PFSK-1 (cell line): Measurements from ENCODE around the gene TUFM.
A peak's percentile ranks its signal among the peaks of the same experiment; 100 is the strongest.

Source experiments
- FOXP2 ChIP-seq: optimal IDR thresholded peaks from 2 replicates; pipeline ENCODE3; 2011; ENCODE audit warnings: borderline replicate concordance, control low read depth, inconsistent platforms; ENCODE audit not compliant: insufficient read depth; ENCODE audit errors: extremely low read length, extremely low read depth
- POLR2AphosphoS5 ChIP-seq: IDR thresholded peaks from 2 replicates; pipeline ENCODE4 v1.6.1; 2012; ENCODE audit warnings: low read depth, mild to moderate bottlenecking, control low read depth, low read length, moderate library complexity
- REST ChIP-seq, 2 experiments: IDR thresholded peaks; 2 replicates each; pipeline versions ENCODE4 v1.6.1 to v1.8.0; 2011 to 2012; ENCODE audit warnings: low read depth in 2 of 2, low read length in 2 of 2, control low read depth in 1 of 2, inconsistent platforms in 1 of 2, mild to moderate bottlenecking in 1 of 2, moderate library complexity in 1 of 2; ENCODE audit not compliant: insufficient read depth in 1 of 2
- SIN3A ChIP-seq: IDR thresholded peaks from 2 replicates; pipeline ENCODE4 v1.6.1; 2012; ENCODE audit warnings: mild to moderate bottlenecking, low read length, moderate library complexity, borderline replicate concordance; ENCODE audit not compliant: insufficient read depth
- TAF1 ChIP-seq: IDR thresholded peaks from 2 replicates; pipeline ENCODE4 v1.6.1; 2012; ENCODE audit warnings: low read length, control low read depth, borderline replicate concordance; ENCODE audit not compliant: insufficient read depth

TUFM gene

GRCh38 chr16:28822520-28823290, 23.4 kb downstream of the TUFM start, which contains the start of gene ATXN2L:
Gene ATXN2L, plus strand, starts transcription at chr16:28822999. Its CDS starts 261 bp downstream, at chr16:28823260.
- TF ChIP-seq POLR2AphosphoS5 (peak; percentile 90), REST (IDR thresholded peaks at IDR 0.05; ENCODE audit: insufficient read depth in 1 of 2, low read depth in 2 of 2, low read length in 2 of 2) (peak; percentile 44 to 64; a peak in 2 of 4 replicates), FOXP2 (peak; percentile 99), SIN3A (0 out of 2 replicates have a peak, but pooled peaks have one; percentile 41), TAF1 (peak; percentile 97)

GRCh38 chr16:28821874-28822519, 24.2 kb downstream of the TUFM start:
- no peak for TF ChIP-seq TAF1

DNA sequence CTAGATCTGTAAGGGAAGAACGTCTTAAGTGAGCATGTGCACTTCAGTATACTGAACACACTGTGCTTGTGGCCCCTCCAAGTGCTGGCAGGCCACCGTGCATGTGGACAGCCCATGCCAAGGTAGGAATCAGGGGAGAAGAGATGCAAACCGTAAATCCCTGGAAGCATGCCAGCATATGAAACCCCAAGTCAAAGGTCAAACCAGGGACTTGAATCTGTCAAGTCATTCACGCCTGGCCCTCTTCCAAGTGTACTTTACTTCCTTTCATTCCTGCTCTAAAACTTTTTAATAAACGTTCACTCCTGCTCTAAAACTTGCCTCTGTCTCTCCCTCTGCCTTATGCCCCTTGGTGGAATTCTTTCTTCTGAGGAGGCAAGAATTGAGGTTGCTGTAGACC, 26.1 kb downstream of the TUFM start:
- no peak for TF ChIP-seq SIN3A
- TF ChIP-seq FOXP2: no peak
- TF ChIP-seq TAF1: no peak
- no peak for TF ChIP-seq REST (IDR thresholded peaks at IDR 0.05; ENCODE audit: insufficient read depth in 1 of 2, low read depth in 2 of 2, low read length in 2 of 2)
- TF ChIP-seq POLR2AphosphoS5: no peak
